Activated CD4-positive, CD25-positive, alpha-beta regulatory T cell treated with anti-CD3 and anti-CD28 coated beads, Interleukin-2, amount 50 U/mL, for 24 hours (primary cell): Measurements from ENCODE around the gene ULK2.
A peak's percentile ranks its signal among the peaks of the same experiment; 100 is the strongest.

Experiments used
- ATAC-seq, 2 donors: fragments of 150-1000 bp; cut with Tn5 transposase; one replicate each; pipeline ENCODE4 v1.10.0; 2021; ENCODE audit warnings: mild to moderate bottlenecking in 1 of 2, moderate library complexity in 1 of 2

Gene ULK2

DNA sequence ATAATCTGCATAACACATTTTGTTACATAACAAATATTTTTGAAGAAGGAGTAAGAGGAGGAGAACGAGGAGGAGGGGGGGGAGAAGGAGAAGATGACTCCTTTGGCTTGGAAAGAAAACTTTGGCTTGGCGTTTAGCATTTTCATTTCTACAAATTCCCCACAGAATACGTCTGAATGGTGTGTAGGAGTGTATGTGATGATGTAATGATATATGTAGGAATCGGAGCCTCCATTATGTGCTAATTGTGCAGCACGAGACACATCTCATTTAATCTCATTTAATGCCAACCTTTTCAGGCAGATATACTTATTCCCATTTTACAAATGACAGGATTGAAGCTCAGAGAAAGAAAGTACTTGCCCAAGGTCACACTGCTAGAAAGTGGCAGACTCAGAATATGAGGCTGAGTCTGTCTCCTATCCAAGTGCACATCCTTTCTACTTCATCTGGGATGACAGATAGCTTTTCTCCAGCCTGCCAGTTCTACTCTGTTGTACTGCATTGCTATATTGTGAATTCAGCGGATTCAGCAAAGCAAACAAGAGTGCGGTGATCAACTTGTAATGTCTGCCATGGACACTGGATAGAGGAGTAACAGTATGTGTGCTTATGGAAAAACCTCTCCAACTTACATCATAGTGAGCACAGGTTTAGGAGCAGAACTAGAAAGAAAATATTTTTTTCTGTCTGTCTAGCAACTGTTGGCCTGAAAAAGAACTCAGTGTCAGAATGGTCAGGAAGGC lies 140.9 kb downstream of the ULK2 start:
- no peak for ATAC-seq

GRCh38 chr17:19725486-19725885 lies 142.2 kb downstream of the ULK2 start:
- no peak for ATAC-seq

DNA sequence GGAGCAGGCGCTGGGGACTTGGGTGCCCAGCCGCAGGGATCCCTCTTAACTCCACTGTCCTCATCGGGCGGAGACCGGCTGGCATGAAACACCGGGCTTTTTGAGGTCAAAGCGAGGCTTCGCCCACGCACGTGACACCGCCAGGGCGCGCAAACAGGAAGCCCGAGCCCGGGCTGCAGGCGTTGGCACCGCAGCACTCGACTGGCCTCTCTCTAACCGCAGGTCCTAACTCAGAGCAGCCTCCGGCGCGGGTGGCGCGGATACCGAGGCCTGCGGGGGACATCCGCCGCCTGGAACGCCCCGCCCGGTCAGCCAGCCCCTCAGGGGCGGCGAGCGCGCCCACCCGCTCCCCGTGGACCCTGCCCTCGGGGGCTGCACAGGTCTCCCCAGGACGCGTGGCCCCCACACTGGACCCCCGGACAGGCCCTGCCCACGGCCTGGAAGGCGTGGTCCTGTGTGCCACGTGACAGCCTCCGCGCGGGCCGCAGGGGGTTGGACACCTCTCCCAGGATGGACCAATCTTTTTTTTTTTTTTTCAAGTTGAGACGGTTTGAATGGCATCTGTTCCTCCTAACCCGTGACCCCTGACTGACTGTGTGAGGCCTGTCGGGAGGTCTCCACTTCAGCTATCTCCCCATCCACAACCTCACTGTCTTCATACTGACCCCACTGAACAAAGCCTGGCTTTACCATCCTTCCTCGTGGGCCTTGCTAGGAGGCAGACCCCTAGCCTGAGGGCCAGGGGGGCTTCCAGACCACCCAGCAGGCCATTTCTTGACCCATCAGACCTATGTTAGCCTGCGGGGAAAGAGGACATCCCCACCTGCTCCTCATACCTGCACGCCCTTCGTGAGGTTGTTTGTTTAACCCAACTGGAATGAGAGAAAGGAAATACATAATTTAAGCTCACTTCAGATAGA lies 143.0 kb downstream of the ULK2 start:
- peak; percentile 78 to 82 for ATAC-seq

- ATAC-seq, result no peak
Observed at GRCh38 chr17:19723964-19724363, 143.8 kb downstream of the ULK2 start.
